ENCODE results near the gene ST7.

The ST7 gene

GRCh38 chr7:116978006-116978405 is 24.7 kb downstream of the ST7 start:
- DNase-seq (ENCODE audit: low read depth in 2 of 2): no peak

DNA sequence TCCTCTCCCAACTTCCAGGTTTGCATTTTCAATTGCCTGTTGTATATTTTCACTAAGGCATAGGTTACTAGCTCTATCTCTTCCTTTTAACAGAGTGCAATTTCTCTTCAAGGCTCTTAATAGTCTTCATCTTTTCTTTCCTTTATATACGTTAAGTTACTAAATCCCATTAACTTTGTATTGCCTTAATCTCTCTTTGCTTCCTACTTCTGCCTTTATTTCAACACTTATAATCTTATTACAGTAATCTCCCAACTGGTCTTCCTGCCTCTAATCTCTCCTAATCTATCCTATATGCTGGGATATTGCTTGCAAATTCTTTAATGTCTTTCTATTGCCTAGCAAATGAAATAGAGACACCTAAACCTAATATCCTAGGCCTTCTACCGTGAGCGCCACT is 26.1 kb downstream of the ST7 start:
- no peak for DNase-seq (ENCODE audit: low read depth in 2 of 2)

- DNase-seq (ENCODE audit: low read depth in 2 of 2): no peak
Measured at GRCh38 chr7:116980354-116980753, 27.1 kb downstream of the ST7 start.

- no peak for DNase-seq (ENCODE audit: low read depth in 2 of 2)
Measured at GRCh38 chr7:116981939-116982338, 28.6 kb downstream of the ST7 start.

DNA sequence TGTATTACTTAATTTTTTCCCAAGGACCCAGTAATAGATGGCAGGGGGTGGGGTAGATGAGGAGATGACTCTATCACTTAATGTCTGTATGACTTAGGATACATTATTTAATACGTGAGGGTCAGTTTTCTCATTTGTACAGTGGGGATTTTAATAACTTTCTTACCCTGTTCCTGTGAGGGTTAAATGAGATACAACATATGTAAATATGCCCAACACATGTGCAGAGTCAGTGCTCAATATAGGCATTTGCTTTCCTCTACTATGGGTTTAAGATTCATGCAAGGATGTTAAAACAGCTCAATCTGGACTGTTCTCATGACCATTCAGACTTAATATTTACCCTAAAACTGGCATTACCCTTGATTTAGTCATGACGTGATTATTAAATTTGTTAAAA is 31.2 kb downstream of the ST7 start:
- DNase-seq (ENCODE audit: low read depth in 2 of 2): no peak

DNA sequence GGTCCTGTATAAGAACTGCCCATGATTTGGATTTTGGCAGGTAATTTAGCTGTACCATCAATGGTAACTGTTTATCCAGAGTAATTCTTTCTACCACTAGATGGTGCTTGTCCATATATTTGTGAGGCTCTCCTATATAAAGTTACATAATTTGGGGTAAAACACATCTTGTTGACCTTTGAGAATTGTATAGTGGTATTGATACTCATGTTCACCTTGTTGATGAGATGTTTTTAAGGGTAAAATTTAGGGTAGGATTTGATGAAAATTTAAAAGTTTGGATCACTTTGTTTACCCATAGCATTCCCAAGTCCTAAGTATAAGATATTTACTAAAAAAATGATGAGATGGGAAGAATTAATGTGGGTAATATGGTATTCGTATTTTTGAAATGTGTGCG is 31.6 kb downstream of the ST7 start:
- DNase-seq (ENCODE audit: low read depth in 2 of 2): no peak

GRCh38 chr7:116985575-116985974 is 32.3 kb downstream of the ST7 start:
- DNase-seq (ENCODE audit: low read depth in 2 of 2): no peak

GRCh38 chr7:116986611-116987565 is 33.6 kb downstream of the ST7 start:
- no peak for DNase-seq (ENCODE audit: low read depth in 2 of 2)

- DNase-seq (ENCODE audit: low read depth in 2 of 2): no peak
Measured at GRCh38 chr7:116988363-116988989, 35.2 kb downstream of the ST7 start.

DNA sequence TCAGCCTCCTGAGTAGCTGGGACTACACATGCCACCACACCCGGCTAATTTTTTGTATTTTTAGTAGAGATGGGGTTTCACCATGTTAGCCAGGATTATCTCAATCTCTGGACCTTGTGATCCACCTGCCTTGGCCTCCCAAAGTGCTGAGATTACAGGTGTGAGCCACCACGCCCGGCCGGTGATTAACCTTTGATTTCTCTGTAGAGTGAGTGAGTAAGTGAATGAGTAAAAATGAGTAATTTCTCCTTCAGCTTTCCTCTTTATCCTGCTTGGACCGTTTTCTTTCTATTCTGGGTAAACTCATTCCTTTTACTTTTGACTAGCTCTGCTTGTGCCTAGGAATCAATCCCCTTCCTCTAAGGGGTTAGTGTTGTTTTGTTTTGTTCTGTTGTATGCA is 36.8 kb downstream of the ST7 start:
- no peak for DNase-seq (ENCODE audit: low read depth in 2 of 2)

DNA sequence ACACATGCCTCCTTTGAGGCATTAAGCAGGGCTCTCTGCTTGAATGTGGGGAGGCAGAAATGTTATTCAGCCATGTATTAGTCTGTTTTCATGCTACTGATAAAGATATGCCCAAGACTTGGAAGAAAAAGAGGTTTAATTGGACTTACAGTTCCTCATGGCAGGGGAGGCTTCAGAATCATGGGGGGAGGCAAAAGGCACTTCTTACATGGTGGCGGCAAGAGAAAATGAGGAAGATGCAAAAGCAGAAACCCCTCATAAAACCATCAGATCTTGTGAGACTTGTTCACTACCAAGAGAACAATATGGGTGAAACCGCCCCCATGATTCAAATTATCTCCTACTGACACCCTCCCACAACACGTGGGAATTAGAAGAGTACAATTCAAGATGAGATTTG is 37.9 kb downstream of the ST7 start:
- no peak for DNase-seq (ENCODE audit: low read depth in 2 of 2)

DNA sequence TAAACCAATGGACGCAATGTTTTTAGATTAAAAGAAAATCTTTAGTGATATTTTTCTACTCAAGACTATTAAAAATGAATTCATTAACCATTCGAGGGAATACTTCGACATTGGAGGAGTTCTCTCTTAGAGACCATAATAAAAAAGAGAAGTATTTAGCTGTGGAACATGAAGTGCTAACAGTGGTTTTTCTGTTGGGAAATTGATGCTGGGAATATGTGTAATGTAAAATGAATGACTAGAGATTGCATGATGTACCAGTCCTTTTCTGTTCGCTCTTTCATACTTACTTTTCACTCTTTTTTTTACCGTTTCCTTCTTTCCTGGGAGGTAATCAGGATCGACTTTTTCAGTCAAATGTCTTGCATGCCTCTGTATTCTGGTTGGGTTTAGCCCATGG is 41.3 kb downstream of the ST7 start:
- no peak for DNase-seq (ENCODE audit: low read depth in 2 of 2)

GRCh38 chr7:116997972-116998371 is 44.7 kb downstream of the ST7 start:
- no peak for DNase-seq (ENCODE audit: low read depth in 2 of 2)

DNA sequence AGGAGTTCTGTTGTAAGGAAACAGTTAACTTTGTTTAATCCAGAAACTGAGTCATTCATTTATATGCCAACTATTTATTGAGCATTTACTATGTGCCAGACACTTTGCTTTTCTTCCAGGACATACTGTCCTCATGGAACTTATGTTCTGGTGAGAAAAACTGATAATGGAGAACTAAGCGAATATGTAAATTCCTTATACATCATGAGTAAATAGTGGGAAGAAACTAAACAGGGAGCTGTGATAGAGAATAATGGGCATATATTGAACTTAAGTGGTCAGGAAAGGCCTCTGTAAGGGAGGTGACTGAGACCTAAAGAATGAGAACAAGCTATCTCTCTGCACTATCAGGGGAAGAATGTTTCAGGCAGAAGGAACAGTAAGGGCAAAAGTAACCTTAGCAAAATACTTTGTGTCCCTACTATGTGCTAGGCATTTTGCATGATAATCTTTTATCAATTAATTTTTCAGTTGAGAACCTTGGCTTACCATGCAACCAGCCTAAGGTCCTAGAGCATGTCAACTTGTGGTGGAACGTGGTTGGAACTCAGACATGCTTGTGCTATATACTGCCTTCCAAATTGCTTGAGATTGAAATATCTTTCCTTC is 45.4 kb downstream of the ST7 start:
- no peak for DNase-seq (ENCODE audit: low read depth in 2 of 2)

DNA sequence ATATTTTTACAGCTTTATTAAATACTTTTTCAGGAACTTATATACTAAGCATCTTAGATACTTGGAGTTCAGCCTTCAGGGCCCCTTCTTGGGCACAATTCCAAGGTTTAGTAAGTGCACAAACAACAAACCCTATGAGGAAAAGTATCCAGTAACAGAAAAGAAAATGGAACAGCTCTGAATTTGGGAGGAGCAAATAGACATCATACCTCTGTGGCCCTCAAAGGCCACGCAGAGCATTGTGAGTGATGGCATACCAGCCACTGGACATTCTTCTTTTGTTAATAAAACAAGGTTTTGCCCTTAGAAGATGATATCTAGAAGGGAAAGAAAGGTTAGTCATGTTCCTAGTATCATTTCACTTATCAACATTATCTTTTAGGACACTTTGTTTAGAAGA is 46.0 kb downstream of the ST7 start:
- DNase-seq (ENCODE audit: low read depth in 2 of 2): no peak

GRCh38 chr7:117001283-117001682 is 48.0 kb downstream of the ST7 start:
- no peak for DNase-seq (ENCODE audit: low read depth in 2 of 2)

DNA sequence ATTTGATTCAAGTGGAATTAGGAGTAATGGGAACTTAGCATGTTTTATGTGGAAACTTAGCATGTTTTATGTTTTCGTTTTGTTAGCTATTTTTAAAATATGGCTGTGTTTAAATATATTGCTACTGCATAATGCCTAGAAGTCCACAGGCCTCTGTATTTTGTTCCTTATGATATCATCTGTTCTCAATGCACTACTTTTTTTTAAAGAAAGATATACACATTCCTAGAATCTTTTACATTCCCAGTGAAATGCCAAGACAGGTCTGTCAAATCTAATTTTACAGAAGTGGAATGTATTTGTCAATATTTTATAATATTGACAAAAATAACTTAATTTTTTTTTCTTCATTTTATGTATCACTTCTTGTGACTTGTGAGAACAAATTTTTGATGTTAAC is 51.6 kb downstream of the ST7 start:
- DNase-seq (ENCODE audit: low read depth in 2 of 2): no peak

GRCh38 chr7:117005449-117005848 is 52.1 kb downstream of the ST7 start:
- no peak for DNase-seq (ENCODE audit: low read depth in 2 of 2)

DNA sequence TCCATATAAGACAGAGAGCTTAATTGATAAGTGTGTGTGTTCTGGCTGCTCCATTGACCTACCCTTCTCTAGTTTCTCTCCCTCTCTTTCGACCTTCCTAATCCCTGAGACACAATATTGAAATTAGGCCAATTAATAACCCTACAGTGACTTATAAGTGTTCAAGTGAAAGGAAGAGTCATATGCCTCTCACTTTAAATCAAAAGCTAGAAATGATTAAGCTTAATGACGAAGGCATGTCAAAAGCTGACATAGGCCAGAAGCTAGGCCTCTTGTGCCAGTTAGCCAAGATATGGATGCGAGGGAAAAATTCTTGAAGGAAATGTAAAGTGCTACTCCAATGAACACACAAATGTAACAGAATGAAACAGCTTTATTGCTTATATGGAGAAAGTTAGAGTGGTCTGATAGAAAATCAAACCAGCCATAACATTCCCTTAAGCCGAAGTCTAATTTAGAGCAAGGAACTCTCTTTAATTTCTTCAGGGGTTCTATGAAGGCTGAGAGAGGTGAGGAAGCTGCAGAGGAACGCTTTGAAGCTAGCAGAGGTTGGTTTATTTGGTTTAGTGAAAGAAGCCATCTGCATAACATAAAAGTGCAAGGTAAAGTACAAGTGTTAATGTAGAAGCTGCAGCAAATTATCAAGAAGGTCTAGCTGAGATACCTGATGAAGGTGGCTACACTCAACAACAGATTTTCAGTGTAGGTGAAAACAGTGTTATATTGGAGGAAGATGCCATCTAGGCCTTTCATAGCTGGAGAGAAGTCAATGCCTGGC is 53.8 kb downstream of the ST7 start:
- no peak for DNase-seq (ENCODE audit: low read depth in 2 of 2)

DNA sequence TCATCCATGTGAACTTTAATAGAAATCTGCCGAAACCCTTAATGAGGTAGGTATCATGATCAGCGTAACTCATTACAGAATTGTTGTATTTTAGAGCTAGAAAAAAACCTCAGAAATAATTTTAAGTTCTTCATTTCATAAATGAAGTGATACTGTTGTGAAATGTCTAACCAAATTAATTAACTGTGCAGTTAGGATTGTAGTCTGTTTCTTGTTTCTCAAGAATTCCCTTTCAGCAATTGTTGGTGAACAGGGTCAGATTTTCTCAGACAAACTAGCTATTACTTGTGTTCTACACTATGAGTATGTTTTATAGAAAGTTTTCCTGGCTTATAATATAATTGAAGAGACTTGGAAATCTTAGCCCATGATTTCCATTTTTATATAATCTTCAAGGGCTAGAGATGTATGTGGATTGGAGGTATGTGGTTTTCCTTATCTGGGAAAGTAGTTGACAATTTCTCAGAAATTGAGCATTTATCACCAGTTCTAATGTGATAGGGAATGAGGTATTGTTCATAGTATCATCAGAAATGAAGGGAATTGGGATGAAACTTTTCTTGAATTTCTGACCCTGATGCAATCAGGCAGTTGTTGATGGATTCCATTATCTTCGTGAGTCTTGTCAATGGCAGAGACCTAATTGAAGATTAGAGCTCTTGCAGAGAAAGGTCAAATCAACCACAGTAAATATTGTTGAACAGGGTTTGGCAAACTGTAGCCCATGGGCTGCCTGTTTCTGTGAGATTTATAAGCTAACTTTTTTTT is 55.0 kb downstream of the ST7 start:
- no peak for DNase-seq (ENCODE audit: low read depth in 2 of 2)

DNA sequence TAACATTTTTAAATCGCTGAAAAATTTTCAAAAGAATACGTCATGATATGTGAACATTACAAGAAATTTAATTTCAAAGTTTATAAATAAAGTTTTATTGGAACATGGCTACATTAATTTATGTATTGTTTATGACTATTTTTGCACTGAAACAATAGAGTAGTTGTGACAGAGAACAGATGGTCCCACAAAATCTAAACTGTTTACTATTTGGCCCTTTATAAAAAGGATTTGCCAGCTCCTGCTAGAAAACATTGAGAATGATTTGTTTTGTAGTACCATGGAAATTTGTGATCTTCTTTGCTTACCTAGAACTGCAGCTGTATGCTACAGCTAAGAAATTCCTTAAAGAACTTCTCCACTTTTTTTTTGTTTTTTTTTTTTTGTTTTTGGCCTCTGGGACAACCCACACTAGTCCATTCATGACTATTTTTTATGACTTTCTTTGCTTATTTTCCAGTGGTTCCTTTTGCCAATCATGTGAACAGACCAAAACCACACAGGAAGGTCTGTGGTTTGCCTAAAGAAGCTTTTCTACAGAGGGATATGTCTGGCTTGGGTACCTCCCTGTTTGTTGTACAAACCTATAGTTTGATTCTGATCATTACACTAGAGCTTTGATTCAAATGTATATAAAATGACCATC is 55.7 kb downstream of the ST7 start:
- no peak for DNase-seq (ENCODE audit: low read depth in 2 of 2)
